Measurements from ENCODE around the gene ANKRD40.

Gene ANKRD40

DNA sequence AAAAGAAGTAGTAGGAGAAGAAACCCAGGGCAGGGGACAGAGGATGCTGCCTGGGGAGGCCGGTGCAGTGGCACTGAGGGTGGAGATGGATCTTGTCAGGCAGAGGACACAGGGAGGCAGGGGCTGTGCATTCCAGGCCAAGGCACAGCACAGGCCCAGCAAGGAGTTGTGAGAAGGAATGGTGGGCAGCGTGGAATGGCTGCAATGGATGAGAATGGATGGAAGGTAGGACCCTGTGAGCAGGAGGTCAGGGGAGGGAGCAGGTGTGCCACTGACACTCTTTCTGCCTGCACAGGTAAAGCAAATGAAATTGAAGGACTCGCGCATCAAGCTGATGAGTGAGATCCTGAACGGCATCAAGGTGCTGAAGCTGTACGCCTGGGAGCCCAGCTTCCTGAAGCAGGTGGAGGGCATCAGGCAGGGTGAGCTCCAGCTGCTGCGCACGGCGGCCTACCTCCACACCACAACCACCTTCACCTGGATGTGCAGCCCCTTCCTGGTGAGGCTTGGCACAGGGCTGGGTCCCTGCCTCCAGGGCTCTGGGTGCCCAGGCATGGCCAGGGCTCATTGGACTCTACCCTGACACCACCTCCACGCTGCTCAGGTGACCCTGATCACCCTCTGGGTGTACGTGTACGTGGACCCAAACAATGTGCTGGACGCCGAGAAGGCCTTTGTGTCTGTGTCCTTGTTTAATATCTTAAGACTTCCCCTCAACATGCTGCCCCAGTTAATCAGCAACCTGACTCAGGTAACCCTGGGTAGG, 40.3 kb downstream of the ANKRD40 start:
- ATAC-seq = no peak; the same call in 1 of the 3 replicates
- TF ChIP-seq, protein P1, sequence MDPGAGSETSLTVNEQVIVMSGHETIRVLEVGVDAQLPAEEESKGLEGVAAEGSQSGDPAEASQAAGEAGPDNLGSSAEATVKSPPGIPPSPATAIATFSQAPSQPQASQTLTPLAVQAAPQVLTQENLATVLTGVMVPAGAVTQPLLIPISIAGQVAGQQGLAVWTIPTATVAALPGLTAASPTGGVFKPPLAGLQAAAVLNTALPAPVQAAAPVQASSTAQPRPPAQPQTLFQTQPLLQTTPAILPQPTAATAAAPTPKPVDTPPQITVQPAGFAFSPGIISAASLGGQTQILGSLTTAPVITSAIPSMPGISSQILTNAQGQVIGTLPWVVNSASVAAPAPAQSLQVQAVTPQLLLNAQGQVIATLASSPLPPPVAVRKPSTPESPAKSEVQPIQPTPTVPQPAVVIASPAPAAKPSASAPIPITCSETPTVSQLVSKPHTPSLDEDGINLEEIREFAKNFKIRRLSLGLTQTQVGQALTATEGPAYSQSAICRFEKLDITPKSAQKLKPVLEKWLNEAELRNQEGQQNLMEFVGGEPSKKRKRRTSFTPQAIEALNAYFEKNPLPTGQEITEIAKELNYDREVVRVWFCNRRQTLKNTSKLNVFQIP (CRISPR knock-in tag; IDR thresholded peaks at IDR 0.05; ENCODE audit: borderline replicate concordance, low read depth) = no peak
- TF ChIP-seq TOX (CRISPR knock-in tag; IDR thresholded peaks at IDR 0.05; ENCODE audit: borderline replicate concordance) (no peak), GLIS3 (CRISPR knock-in tag; IDR thresholded peaks at IDR 0.05) (no peak), RARB (CRISPR knock-in tag; IDR thresholded peaks at IDR 0.05) (no peak), ARNTL (CRISPR knock-in tag; IDR thresholded peaks at IDR 0.05; ENCODE audit: borderline replicate concordance, low read depth) (no peak), CSDC2 (CRISPR knock-in tag; IDR thresholded peaks at IDR 0.05) (no peak), BACH2 (CRISPR knock-in tag; IDR thresholded peaks at IDR 0.05; ENCODE audit: borderline replicate concordance) (no peak), ISL1 (CRISPR knock-in tag; IDR thresholded peaks at IDR 0.05) (no peak), ESRRG (CRISPR knock-in tag; IDR thresholded peaks at IDR 0.05) (no peak), OSR1 (CRISPR knock-in tag; IDR thresholded peaks at IDR 0.05) (no peak)
- TF ChIP-seq, protein P2, sequence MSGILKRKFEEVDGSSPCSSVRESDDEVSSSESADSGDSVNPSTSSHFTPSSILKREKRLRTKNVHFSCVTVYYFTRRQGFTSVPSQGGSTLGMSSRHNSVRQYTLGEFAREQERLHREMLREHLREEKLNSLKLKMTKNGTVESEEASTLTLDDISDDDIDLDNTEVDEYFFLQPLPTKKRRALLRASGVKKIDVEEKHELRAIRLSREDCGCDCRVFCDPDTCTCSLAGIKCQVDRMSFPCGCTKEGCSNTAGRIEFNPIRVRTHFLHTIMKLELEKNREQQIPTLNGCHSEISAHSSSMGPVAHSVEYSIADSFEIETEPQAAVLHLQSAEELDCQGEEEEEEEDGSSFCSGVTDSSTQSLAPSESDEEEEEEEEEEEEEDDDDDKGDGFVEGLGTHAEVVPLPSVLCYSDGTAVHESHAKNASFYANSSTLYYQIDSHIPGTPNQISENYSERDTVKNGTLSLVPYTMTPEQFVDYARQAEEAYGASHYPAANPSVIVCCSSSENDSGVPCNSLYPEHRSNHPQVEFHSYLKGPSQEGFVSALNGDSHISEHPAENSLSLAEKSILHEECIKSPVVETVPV (CRISPR knock-in tag; IDR thresholded peaks at IDR 0.05) = no peak
- TF ChIP-seq, protein P3, sequence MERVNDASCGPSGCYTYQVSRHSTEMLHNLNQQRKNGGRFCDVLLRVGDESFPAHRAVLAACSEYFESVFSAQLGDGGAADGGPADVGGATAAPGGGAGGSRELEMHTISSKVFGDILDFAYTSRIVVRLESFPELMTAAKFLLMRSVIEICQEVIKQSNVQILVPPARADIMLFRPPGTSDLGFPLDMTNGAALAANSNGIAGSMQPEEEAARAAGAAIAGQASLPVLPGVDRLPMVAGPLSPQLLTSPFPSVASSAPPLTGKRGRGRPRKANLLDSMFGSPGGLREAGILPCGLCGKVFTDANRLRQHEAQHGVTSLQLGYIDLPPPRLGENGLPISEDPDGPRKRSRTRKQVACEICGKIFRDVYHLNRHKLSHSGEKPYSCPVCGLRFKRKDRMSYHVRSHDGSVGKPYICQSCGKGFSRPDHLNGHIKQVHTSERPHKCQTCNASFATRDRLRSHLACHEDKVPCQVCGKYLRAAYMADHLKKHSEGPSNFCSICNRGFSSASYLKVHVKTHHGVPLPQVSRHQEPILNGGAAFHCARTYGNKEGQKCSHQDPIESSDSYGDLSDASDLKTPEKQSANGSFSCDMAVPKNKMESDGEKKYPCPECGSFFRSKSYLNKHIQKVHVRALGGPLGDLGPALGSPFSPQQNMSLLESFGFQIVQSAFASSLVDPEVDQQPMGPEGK (CRISPR knock-in tag; IDR thresholded peaks at IDR 0.05; ENCODE audit: borderline replicate concordance) = no peak
- TF ChIP-seq, protein P4, sequence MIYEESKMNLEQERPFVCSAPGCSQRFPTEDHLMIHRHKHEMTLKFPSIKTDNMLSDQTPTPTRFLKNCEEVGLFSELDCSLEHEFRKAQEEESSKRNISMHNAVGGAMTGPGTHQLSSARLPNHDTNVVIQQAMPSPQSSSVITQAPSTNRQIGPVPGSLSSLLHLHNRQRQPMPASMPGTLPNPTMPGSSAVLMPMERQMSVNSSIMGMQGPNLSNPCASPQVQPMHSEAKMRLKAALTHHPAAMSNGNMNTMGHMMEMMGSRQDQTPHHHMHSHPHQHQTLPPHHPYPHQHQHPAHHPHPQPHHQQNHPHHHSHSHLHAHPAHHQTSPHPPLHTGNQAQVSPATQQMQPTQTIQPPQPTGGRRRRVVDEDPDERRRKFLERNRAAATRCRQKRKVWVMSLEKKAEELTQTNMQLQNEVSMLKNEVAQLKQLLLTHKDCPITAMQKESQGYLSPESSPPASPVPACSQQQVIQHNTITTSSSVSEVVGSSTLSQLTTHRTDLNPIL (CRISPR knock-in tag; IDR thresholded peaks at IDR 0.05; ENCODE audit: low read depth) = no peak
- TF ChIP-seq, protein P5, sequence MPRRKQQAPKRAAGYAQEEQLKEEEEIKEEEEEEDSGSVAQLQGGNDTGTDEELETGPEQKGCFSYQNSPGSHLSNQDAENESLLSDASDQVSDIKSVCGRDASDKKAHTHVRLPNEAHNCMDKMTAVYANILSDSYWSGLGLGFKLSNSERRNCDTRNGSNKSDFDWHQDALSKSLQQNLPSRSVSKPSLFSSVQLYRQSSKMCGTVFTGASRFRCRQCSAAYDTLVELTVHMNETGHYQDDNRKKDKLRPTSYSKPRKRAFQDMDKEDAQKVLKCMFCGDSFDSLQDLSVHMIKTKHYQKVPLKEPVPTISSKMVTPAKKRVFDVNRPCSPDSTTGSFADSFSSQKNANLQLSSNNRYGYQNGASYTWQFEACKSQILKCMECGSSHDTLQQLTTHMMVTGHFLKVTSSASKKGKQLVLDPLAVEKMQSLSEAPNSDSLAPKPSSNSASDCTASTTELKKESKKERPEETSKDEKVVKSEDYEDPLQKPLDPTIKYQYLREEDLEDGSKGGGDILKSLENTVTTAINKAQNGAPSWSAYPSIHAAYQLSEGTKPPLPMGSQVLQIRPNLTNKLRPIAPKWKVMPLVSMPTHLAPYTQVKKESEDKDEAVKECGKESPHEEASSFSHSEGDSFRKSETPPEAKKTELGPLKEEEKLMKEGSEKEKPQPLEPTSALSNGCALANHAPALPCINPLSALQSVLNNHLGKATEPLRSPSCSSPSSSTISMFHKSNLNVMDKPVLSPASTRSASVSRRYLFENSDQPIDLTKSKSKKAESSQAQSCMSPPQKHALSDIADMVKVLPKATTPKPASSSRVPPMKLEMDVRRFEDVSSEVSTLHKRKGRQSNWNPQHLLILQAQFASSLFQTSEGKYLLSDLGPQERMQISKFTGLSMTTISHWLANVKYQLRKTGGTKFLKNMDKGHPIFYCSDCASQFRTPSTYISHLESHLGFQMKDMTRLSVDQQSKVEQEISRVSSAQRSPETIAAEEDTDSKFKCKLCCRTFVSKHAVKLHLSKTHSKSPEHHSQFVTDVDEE (CRISPR knock-in tag; IDR thresholded peaks at IDR 0.05) = no peak

DNA sequence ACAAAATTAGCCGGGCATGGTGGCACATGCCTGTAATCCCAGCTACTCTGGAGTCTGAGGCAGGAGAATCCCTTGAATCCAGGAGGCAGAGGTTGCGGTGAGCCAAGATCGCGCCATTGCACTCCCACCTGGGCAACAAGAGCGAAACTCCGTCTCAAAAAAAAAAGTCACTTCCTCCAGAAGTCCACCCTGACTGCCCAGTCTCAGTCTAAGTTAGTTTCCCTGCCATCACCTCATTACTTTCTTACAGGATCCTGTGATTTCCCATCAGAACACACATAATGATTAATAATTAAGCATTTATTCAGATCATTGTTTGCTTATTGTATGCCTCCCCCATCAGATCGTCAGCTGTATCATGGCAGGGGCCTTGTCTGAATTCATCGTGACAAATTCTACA, 41.4 kb downstream of the ANKRD40 start:
- ATAC-seq = no peak
- TF ChIP-seq ESRRG (CRISPR knock-in tag; IDR thresholded peaks at IDR 0.05) = no peak
- no peak for TF ChIP-seq ZC3H10 (CRISPR knock-in tag; IDR thresholded peaks at IDR 0.05)
- TF ChIP-seq ZNF70 (CRISPR knock-in tag; IDR thresholded peaks at IDR 0.05) = no peak
- TF ChIP-seq BACH2 (CRISPR knock-in tag; IDR thresholded peaks at IDR 0.05; ENCODE audit: borderline replicate concordance) = no peak

DNA sequence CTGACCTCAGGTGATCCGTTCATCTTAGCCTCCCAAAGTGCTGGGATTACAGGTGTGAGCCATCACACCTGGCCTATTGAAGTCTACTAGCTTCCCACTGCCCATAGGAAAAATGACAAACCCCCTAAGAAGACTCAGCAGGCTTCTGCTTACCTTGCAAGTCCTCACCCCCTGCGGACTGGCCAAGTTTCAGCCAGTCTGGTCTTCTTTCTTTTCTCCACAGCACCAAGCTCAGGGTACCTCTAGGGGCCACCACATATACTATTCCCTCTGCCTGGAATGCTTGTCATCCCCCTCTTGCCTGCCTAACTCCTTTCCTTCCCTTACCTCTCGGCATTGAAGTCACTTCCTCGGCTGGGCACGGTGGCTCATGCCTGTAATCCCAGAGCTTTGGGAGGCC, 41.9 kb downstream of the ANKRD40 start:
- no peak for ATAC-seq
- TF ChIP-seq TOX (CRISPR knock-in tag; IDR thresholded peaks at IDR 0.05; ENCODE audit: borderline replicate concordance) (no peak), TCF4 (CRISPR knock-in tag; IDR thresholded peaks at IDR 0.05; ENCODE audit: borderline replicate concordance) (no peak), OSR1 (CRISPR knock-in tag; IDR thresholded peaks at IDR 0.05) (no peak), PPARA (CRISPR knock-in tag; IDR thresholded peaks at IDR 0.05; ENCODE audit: borderline replicate concordance) (no peak), ESRRG (CRISPR knock-in tag; IDR thresholded peaks at IDR 0.05) (no peak), ZNF8 (CRISPR knock-in tag; IDR thresholded peaks at IDR 0.05) (no peak), ZFP30 (CRISPR knock-in tag; IDR thresholded peaks at IDR 0.05) (no peak), ARNTL (CRISPR knock-in tag; IDR thresholded peaks at IDR 0.05; ENCODE audit: borderline replicate concordance, low read depth) (no peak), RARB (CRISPR knock-in tag; IDR thresholded peaks at IDR 0.05) (no peak), ISL1 (CRISPR knock-in tag; IDR thresholded peaks at IDR 0.05) (no peak)
- TF ChIP-seq, protein P1 (CRISPR knock-in tag; IDR thresholded peaks at IDR 0.05; ENCODE audit: borderline replicate concordance, low read depth) = no peak
- TF ChIP-seq, protein P3 (CRISPR knock-in tag; IDR thresholded peaks at IDR 0.05; ENCODE audit: borderline replicate concordance) = no peak
- TF ChIP-seq, protein P5 (CRISPR knock-in tag; IDR thresholded peaks at IDR 0.05) = no peak

Data from SK-N-SH treated with all-trans-retinoic acid at 6 μM for 48 hours (cell line).